A549 (cell line): Measurements from ENCODE around the gene CCDC60. TPM values are rescaled to one million over a fixed set of nuclear protein-coding genes. Genes with fewer than 3 reads are reported as not detected.

Experiments used
- ATAC-seq, 2 experiments: fragments of 200-7000 bp in 1 of 2; fragments of >200 bp in 1 of 2; cut with Nextera tagmentation in 1 of 2; cut with Tn5 transposase in 1 of 2; 3 replicates each; pipeline versions ENCODE4 v1.8.0 to v1.9.1; 2018 to 2020; ENCODE audit warnings: mild to moderate bottlenecking in 1 of 2, moderate library complexity in 1 of 2
- CTCF ChIA-PET: fragments of 300-600 bp; sonication (Branson Sonifier 250); formaldehyde crosslinking; extraction: SDS; loops from one replicate; lab custom pipeline; 2021; ENCODE audit warnings: antibody characterized with exemption, inconsistent platforms; lab: Yijun Ruan, JAX
- POLR2A ChIA-PET: fragments of 350-600 bp; formaldehyde crosslinking; extraction: SDS; loops from one replicate; lab custom pipeline; 2021; ENCODE audit warnings: antibody characterized with exemption, inconsistent platforms; lab: Yijun Ruan, JAX
- DNase-seq, 2 experiments: peaks; one replicate each; pipeline versions ENCODE4 v3.0.0 to v3.0.0-alpha.2; 2011 to 2016; ENCODE audit warnings: low read depth in 1 of 2, low spot score in 1 of 2
- FAIRE-seq: peaks from 2 replicates; lab custom pipeline; 2011; peaks lifted over from hg19 to GRCh38; lab: Jason Lieb, UNC
- H3K27ac ChIP-seq, 2 experiments: fragments of >200 bp; sonication (Bioruptor Twin); formaldehyde crosslinking; 3 replicates each; pipeline ENCODE4 v1.5.1; 2016 to 2017
- H3K4me1 ChIP-seq: fragments of >200 bp; sonication (Bioruptor Twin); formaldehyde crosslinking; 3 replicates; pipeline ENCODE4 v1.6.1; 2016
- H3K4me2 ChIP-seq: fragments of >200 bp; sonication (Bioruptor Twin); formaldehyde crosslinking; 3 replicates; pipeline ENCODE4 v1.6.1; 2016
- H3K4me3 ChIP-seq: fragments of >200 bp; sonication (Bioruptor Twin); formaldehyde crosslinking; 3 replicates; pipeline ENCODE4 v1.5.1; 2016
- H3K9me3 ChIP-seq: fragments of >200 bp; sonication (Bioruptor Twin); formaldehyde crosslinking; 3 replicates; pipeline ENCODE4 v1.6.1; 2016
- CBX2 ChIP-seq: fragments of 200-600 bp; sonication (generic); IDR thresholded peaks from 2 replicates; pipeline ENCODE4 v1.6.1; 2016; ENCODE audit warnings: low read depth, mild to moderate bottlenecking, borderline replicate concordance
- CBX8 ChIP-seq: fragments of 200-600 bp; sonication (generic); IDR thresholded peaks from 2 replicates; pipeline ENCODE4 v1.6.1; 2016
- CEBPB ChIP-seq, 2 experiments: fragments of >200 bp in 1 of 2; sonication (Bioruptor Twin) in 1 of 2; formaldehyde crosslinking in 1 of 2; IDR thresholded peaks; 2 replicates each; pipeline ENCODE4 v1.6.1; 2012 to 2016
- EHMT2 ChIP-seq: fragments of 200-600 bp; sonication (generic); IDR thresholded peaks from 2 replicates; pipeline ENCODE4 v1.6.1; 2016; ENCODE audit warnings: antibody characterized with exemption, low read depth, mild to moderate bottlenecking, moderate library complexity
- EP300 ChIP-seq, 2 experiments: fragments of >200 bp; sonication (Bioruptor Twin); formaldehyde crosslinking; IDR thresholded peaks; 2 replicates in 1 of 2; 3 replicates in 1 of 2; pipeline ENCODE4 v1.6.1; 2016 to 2017
- FOSB ChIP-seq: fragments of 250-450 bp; sonication (Bioruptor Pico); IDR thresholded peaks from 2 replicates; pipeline ENCODE4 v1.5.0; 2020; ENCODE audit warnings: mild to moderate bottlenecking, moderate library complexity
- FOSL2 ChIP-seq, 2 experiments: fragments of 450-650 bp in 1 of 2; fragments of >200 bp in 1 of 2; sonication (Bioruptor Twin) in 1 of 2; formaldehyde crosslinking; IDR thresholded peaks; 2 replicates each; pipeline versions ENCODE4 v1.5.0 to v1.6.1; 2016 to 2020; ENCODE audit warnings: mild to moderate bottlenecking in 1 of 2, moderate library complexity in 1 of 2
- GATA3 ChIP-seq: IDR thresholded peaks from 2 replicates; pipeline ENCODE4 v1.6.1; 2012; ENCODE audit warnings: borderline replicate concordance
- HEYL ChIP-seq: fragments of 250-450 bp; sonication (Bioruptor Pico); IDR thresholded peaks from 2 replicates; pipeline ENCODE4 v1.8.0; 2021; ENCODE audit warnings: mild to moderate bottlenecking, moderate library complexity
- HMGXB4 ChIP-seq: fragments of 250-450 bp; sonication (Bioruptor Pico); IDR thresholded peaks from 2 replicates; pipeline ENCODE4 v1.5.0; 2021; ENCODE audit warnings: mild to moderate bottlenecking, moderate library complexity, borderline replicate concordance
- HOXA7 ChIP-seq: fragments of 250-450 bp; sonication (Bioruptor Pico); IDR thresholded peaks from 2 replicates; pipeline ENCODE4 v1.5.0; 2020; ENCODE audit warnings: mild to moderate bottlenecking, moderate library complexity
- HOXB13 ChIP-seq: fragments of 250-450 bp; sonication (Bioruptor Pico); IDR thresholded peaks from 2 replicates; pipeline ENCODE4 v1.5.0; 2020; ENCODE audit warnings: low read depth, mild to moderate bottlenecking, moderate library complexity
- JUN ChIP-seq, 2 experiments: fragments of >200 bp; sonication (Bioruptor Twin); formaldehyde crosslinking; IDR thresholded peaks; 2 replicates in 1 of 2; 3 replicates in 1 of 2; pipeline ENCODE4 v1.6.1; 2016 to 2017
- JUNB ChIP-seq: fragments of >200 bp; sonication (Bioruptor Twin); formaldehyde crosslinking; IDR thresholded peaks from 2 replicates; pipeline ENCODE4 v1.6.1; 2016
- MAFK ChIP-seq: fragments of 450-650 bp; IDR thresholded peaks from 2 replicates; pipeline ENCODE4 v1.6.1; 2014; ENCODE audit not compliant: partially characterized antibody
- MAX ChIP-seq: IDR thresholded peaks from 2 replicates; pipeline ENCODE4 v1.6.1; 2012
- MAZ ChIP-seq: fragments of 150-350 bp; IDR thresholded peaks from 2 replicates; pipeline ENCODE4 v1.6.1; 2014; ENCODE audit warnings: antibody characterized with exemption, low read depth, low read length, borderline replicate concordance
- MYC ChIP-seq: IDR thresholded peaks from 2 replicates; pipeline ENCODE4 v1.6.1; 2012; ENCODE audit warnings: mild to moderate bottlenecking, inconsistent platforms, low read length, improper control_type of control experiment, borderline replicate concordance
- NFE2L2 ChIP-seq: fragments of 150-350 bp; conservative IDR thresholded peaks from 2 replicates; pipeline ENCODE4 v1.6.1; 2014; ENCODE audit warnings: low read length
- NPAS2 ChIP-seq: fragments of 250-450 bp; sonication (Bioruptor Pico); IDR thresholded peaks from 2 replicates; pipeline ENCODE4 v1.8.0; 2022; ENCODE audit warnings: mild to moderate bottlenecking, moderate library complexity, borderline replicate concordance
- NR3C1 ChIP-seq: fragments of >200 bp; sonication (Bioruptor Twin); formaldehyde crosslinking; IDR thresholded peaks from 3 replicates; pipeline ENCODE4 v1.6.1; 2017
- PBX3 ChIP-seq: IDR thresholded peaks from 2 replicates; pipeline ENCODE4 v1.6.1; 2012
- RAD21 ChIP-seq, 2 experiments: fragments of >200 bp in 1 of 2; sonication (Bioruptor Twin) in 1 of 2; formaldehyde crosslinking in 1 of 2; IDR thresholded peaks in 1 of 2; conservative IDR thresholded peaks in 1 of 2; 2 replicates in 1 of 2; 3 replicates in 1 of 2; pipeline ENCODE4 v1.6.1; 2012 to 2018; ENCODE audit warnings: inconsistent platforms in 1 of 2
- RARB ChIP-seq: fragments of 250-450 bp; sonication (Bioruptor Pico); IDR thresholded peaks from 2 replicates; pipeline ENCODE4 v1.8.0; 2021; ENCODE audit warnings: mild to moderate bottlenecking, moderate library complexity
- SMC3 ChIP-seq: fragments of >200 bp; sonication (Bioruptor Twin); formaldehyde crosslinking; IDR thresholded peaks from 3 replicates; pipeline ENCODE4 v1.6.1; 2018; ENCODE audit warnings: inconsistent platforms
- SREBF2 ChIP-seq: fragments of 450-650 bp; IDR thresholded peaks from 2 replicates; pipeline ENCODE4 v1.6.1; 2014; ENCODE audit warnings: mild to moderate bottlenecking, moderate library complexity
- TFCP2L1 ChIP-seq: fragments of 250-450 bp; sonication (Bioruptor Pico); IDR thresholded peaks from 2 replicates; pipeline ENCODE4 v1.5.0; 2021; ENCODE audit warnings: mild to moderate bottlenecking
- USF2 ChIP-seq: fragments of 450-650 bp; IDR thresholded peaks from 2 replicates; pipeline ENCODE4 v1.6.1; 2014; ENCODE audit warnings: antibody characterized with exemption
- ZFP36 ChIP-seq: fragments of 450-650 bp; IDR thresholded peaks from 2 replicates; pipeline ENCODE4 v1.6.1; 2014; ENCODE audit warnings: borderline replicate concordance; ENCODE audit not compliant: partially characterized antibody
- ZNF302 ChIP-seq: fragments of 250-450 bp; sonication (Bioruptor Pico); IDR thresholded peaks from 2 replicates; pipeline ENCODE4 v1.9.0; 2021; ENCODE audit warnings: inconsistent platforms, mild to moderate bottlenecking, moderate library complexity
- WGBS: methylation state at CpG from one replicate; pipeline ENCODE4 v1.1.6; 2017; ENCODE audit errors: missing lambda C conversion rate; 5-methylcytosine and 5-hydroxymethylcytosine counted together
- polyA plus RNA-seq, 4 experiments: library from polyadenylated mRNA; depleted of rRNA in 3 of 4; stranded (reverse); fragments of >200 nt; fragmentation: RNase III in 1 of 4; extraction: RNeasy Plus Mini Kit Qiagen cat#74134 plus additional on column Dnase treatment in 1 of 4; gene quantifications; 2 replicates in 3 of 4; 3 replicates in 1 of 4; pipeline ENCODE4 v1.2.3, GENCODE V29; 2011 to 2017

The CCDC60 gene
- polyA plus RNA-seq, 2 of the 4 experiments (the other 2 are of a cell fraction): 0.09 TPM; not detected in 1

- H3K4me1 ChIP-seq: no peaks in the 10 kb centered on the region
- TF ChIP-seq RAD21 (conservative IDR thresholded peaks at IDR 0.05 in 1 of 2, IDR thresholded peaks at IDR 0.05 in 1 of 2) (no peak), HMGXB4 (CRISPR knock-in tag) (no peak), MAFK (no peak), USF2 (no peak), CBX2 (no peak), HOXB13 (CRISPR knock-in tag) (no peak)
- POLR2A ChIA-PET: no interaction called here
- H3K4me2 ChIP-seq: no peak overlapping the region
- FAIRE-seq (no peak), ATAC-seq (no peak), DNase-seq (no peak)
- no peaks in the 10 kb centered on the region for H3K9me3 ChIP-seq
- CTCF ChIA-PET: interaction anchor here (0.7 to 10.4 kb wide), 6 partner anchors 9 to 1140 kb away, joined by 3 to 98 read pairs (median 3); no protein-coding TSS in a partner anchor
- H3K4me3 ChIP-seq: no peak overlapping the region
- H3K27ac ChIP-seq: no peak overlapping the region
Measured at GRCh38 chr12:119546340-119546739, 211.8 kb downstream of the CCDC60 start.

- H3K9me3 ChIP-seq: no peaks in the 10 kb centered on the region
- DNase-seq: no peak
Measured at GRCh38 chr12:119547001-119547400, 212.5 kb downstream of the CCDC60 start.

GRCh38 chr12:119556854-119557253, 222.3 kb downstream of the CCDC60 start:
- CTCF ChIA-PET: interaction anchor here (1.3 to 1.9 kb wide), 2 partner anchors 11 to 13 kb away, joined by 3 to 7 read pairs; no protein-coding TSS in a partner anchor
- POLR2A ChIA-PET: no interaction called here
- Histone ChIP-seq H3K4me3 (no peak overlapping the region), H3K4me1 (no peaks in the 10 kb centered on the region), H3K27ac (no peak overlapping the region), H3K4me2 (no peak overlapping the region), H3K9me3 (no peaks in the 10 kb centered on the region)
- WGBS: 0% methylated on average over 1 of the region's 1 CpG
- no peak for TF ChIP-seq CEBPB (IDR thresholded peaks at IDR 0.05)
- no peak for TF ChIP-seq PBX3
- TF ChIP-seq MAZ: no peak
- no peak for TF ChIP-seq SMC3
- TF ChIP-seq JUN (IDR thresholded peaks at IDR 0.05): no peak
- no peak for TF ChIP-seq HEYL (CRISPR knock-in tag)
- TF ChIP-seq NR3C1: no peak
- no peak for TF ChIP-seq HOXA7
- no peak for TF ChIP-seq JUNB
- no peak for TF ChIP-seq MAX
- no peak for TF ChIP-seq RAD21 (conservative IDR thresholded peaks at IDR 0.05 in 1 of 2, IDR thresholded peaks at IDR 0.05 in 1 of 2)
- no peak for TF ChIP-seq MYC
- no peak for TF ChIP-seq FOSL2 (IDR thresholded peaks at IDR 0.05)
- no peak for TF ChIP-seq FOSL2 (CRISPR knock-in tag; IDR thresholded peaks at IDR 0.05)
- ATAC-seq (no peak), FAIRE-seq (no peak), DNase-seq (no peak)

More at GRCh38 chr12:119547001-119547400, 212.5 kb downstream of the CCDC60 start:
- 0% methylated on average over 1 of the region's 1 CpG for WGBS
- TF ChIP-seq NPAS2 (CRISPR knock-in tag) (no peak), JUN (IDR thresholded peaks at IDR 0.05) (no peak), FOSB (CRISPR knock-in tag) (no peak), EHMT2 (no peak), NFE2L2 (no peak), RARB (CRISPR knock-in tag) (no peak), CBX8 (no peak), SREBF2 (no peak), GATA3 (no peak), ZFP36 (no peak), EP300 (IDR thresholded peaks at IDR 0.05) (no peak), TFCP2L1 (CRISPR knock-in tag) (no peak), HMGXB4 (CRISPR knock-in tag) (no peak), ZNF302 (CRISPR knock-in tag) (no peak), HOXA7 (no peak), MYC (no peak), RAD21 (conservative IDR thresholded peaks at IDR 0.05 in 1 of 2, IDR thresholded peaks at IDR 0.05 in 1 of 2) (no peak), HEYL (CRISPR knock-in tag) (no peak)
- Histone ChIP-seq H3K4me3 (no peak overlapping the region), H3K27ac (no peak overlapping the region), H3K4me2 (no peak overlapping the region), H3K4me1 (no peaks in the 10 kb centered on the region)
- CTCF ChIA-PET: interaction anchor here (0.6 to 10.4 kb wide), 7 partner anchors 101 to 1141 kb away, joined by 3 to 98 read pairs (median 3); no protein-coding TSS in a partner anchor
- no peak for ATAC-seq
- no peak for FAIRE-seq
- POLR2A ChIA-PET: no interaction called here
